ENCODE data around the gene ANGPTL8. TPM values are rescaled to one million over a fixed set of nuclear protein-coding genes. Genes with fewer than 3 reads are reported as not detected.
A peak's percentile ranks its signal among the peaks of the same experiment; 100 is the strongest.

The ANGPTL8 gene
- total RNA-seq, 1 donor from 2014 or later: not detected

DNA sequence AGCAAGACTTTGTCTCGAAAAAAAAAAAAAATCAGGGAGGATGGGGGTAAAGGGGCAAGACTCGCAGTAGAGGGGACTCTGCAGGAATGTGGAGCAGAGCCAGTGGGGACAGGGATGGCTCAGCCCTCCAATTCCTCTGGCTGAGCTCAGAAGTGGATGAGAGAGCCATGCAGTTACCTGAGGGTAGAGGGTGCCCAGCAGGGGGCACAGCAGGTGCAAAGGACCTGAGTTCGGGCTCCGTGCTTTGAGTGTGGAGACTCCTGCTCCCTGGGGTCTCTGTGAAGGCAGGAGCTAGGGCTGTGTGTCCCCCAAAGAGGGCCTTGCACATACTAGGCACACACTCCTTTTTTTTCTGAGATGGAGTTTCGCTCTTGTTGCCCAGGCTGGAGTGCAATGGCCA lies 15.2 kb downstream of the ANGPTL8 start:
- no peak for DNase-seq (ENCODE audit: low read depth)
- Histone ChIP-seq H3K36me3 (ENCODE audit: control insufficient read depth, insufficient read depth, low read length) (no peaks in the 10 kb centered on the region), H3K27me3 (ENCODE audit: control insufficient read depth, insufficient read depth, low read length) (no peaks in the 10 kb centered on the region), H3K4me3 (ENCODE audit: low read depth, low read length) (no peak overlapping the region)
- TF ChIP-seq, protein P1, sequence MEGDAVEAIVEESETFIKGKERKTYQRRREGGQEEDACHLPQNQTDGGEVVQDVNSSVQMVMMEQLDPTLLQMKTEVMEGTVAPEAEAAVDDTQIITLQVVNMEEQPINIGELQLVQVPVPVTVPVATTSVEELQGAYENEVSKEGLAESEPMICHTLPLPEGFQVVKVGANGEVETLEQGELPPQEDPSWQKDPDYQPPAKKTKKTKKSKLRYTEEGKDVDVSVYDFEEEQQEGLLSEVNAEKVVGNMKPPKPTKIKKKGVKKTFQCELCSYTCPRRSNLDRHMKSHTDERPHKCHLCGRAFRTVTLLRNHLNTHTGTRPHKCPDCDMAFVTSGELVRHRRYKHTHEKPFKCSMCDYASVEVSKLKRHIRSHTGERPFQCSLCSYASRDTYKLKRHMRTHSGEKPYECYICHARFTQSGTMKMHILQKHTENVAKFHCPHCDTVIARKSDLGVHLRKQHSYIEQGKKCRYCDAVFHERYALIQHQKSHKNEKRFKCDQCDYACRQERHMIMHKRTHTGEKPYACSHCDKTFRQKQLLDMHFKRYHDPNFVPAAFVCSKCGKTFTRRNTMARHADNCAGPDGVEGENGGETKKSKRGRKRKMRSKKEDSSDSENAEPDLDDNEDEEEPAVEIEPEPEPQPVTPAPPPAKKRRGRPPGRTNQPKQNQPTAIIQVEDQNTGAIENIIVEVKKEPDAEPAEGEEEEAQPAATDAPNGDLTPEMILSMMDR (IDR thresholded peaks at IDR 0.05; ENCODE audit: insufficient read depth, low read length, poor library complexity, severe bottlenecking): peak; percentile 26

DNA sequence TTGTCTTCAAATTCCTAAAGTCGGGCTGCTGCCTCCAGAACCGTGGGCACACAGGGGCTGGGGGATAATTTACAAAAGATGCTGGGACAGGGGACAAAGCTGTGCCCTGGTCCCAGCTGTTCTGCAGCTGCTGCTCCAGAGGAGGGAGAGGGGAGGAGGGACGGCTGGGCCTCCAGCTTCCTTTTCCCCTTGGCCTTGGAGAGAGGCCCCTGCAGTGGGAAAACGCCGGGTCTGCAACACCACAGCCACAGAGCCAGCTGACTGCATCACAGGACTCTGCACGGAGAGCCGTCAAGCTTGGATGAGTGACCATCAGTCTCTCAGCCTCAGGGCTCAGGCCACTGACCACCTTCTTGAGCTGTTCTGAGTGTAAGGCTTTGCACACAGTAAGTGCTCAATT lies 16.8 kb downstream of the ANGPTL8 start:
- H3K36me3 ChIP-seq (ENCODE audit: control insufficient read depth, insufficient read depth, low read length): no peaks in the 10 kb centered on the region
- H3K4me3 ChIP-seq (ENCODE audit: low read depth, low read length): no peak overlapping the region
- no peaks in the 10 kb centered on the region for H3K27me3 ChIP-seq (ENCODE audit: control insufficient read depth, insufficient read depth, low read length)
- TF ChIP-seq, protein P1 (IDR thresholded peaks at IDR 0.05; ENCODE audit: insufficient read depth, low read length, poor library complexity, severe bottlenecking): no peak
- DNase-seq (ENCODE audit: low read depth): no peak

DNA sequence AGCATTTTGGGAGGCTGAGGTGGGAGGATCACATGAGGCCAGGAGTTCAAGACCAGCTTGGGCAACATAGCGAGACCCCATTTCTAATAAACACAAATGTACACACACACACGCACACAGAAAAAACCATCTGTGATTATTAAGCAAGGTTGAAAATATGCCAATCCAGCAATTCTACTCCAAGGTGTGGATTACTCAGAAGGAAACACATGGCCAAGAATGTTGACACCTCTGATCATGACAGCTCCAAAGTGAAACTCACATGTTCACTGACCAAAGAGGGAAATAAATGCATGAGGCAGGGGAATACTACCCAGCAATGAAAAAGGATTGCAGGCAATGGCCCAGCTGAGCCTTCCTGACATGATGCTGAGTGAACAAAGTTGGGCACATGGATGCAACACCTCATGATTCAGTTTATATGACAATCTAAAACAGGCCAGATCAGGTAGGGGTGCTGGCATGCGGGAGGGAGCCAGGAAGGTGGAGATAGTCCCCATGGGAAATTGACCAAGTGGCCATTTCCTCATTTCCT lies 18.5 kb downstream of the ANGPTL8 start:
- no peak overlapping the region for H3K4me3 ChIP-seq (ENCODE audit: low read depth, low read length)
- no peaks in the 10 kb centered on the region for H3K27me3 ChIP-seq (ENCODE audit: control insufficient read depth, insufficient read depth, low read length)
- TF ChIP-seq, protein P1 (IDR thresholded peaks at IDR 0.05; ENCODE audit: insufficient read depth, low read length, poor library complexity, severe bottlenecking): no peak
- H3K36me3 ChIP-seq (ENCODE audit: control insufficient read depth, insufficient read depth, low read length): no peaks in the 10 kb centered on the region
- DNase-seq (ENCODE audit: low read depth): no peak

DNA sequence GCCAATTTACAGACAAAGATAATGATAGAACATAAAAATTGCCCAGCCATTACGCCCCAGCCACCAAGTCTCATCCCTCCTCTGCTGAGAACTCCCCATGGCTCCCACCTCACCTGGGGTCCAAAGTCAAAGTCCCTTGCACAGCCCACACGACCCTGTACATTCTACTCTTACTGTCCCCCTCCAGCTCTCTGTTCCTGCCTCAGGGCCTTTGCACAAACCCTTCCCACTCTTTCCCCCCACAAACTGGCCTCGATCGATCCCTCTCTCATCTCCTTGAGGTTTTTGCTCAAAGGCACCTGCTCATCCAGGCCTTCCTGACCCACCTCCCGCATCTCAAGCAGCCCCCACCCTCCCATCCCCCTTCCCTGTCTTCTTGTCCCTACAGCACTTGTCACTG lies 21.6 kb downstream of the ANGPTL8 start:
- Histone ChIP-seq H3K4me3 (ENCODE audit: low read depth, low read length) (no peak overlapping the region), H3K27me3 (ENCODE audit: control insufficient read depth, insufficient read depth, low read length) (no peaks in the 10 kb centered on the region), H3K36me3 (ENCODE audit: control insufficient read depth, insufficient read depth, low read length) (no peaks in the 10 kb centered on the region)
- DNase-seq (ENCODE audit: low read depth): no peak
- TF ChIP-seq, protein P1 (IDR thresholded peaks at IDR 0.05; ENCODE audit: insufficient read depth, low read length, poor library complexity, severe bottlenecking): no peak

DNA sequence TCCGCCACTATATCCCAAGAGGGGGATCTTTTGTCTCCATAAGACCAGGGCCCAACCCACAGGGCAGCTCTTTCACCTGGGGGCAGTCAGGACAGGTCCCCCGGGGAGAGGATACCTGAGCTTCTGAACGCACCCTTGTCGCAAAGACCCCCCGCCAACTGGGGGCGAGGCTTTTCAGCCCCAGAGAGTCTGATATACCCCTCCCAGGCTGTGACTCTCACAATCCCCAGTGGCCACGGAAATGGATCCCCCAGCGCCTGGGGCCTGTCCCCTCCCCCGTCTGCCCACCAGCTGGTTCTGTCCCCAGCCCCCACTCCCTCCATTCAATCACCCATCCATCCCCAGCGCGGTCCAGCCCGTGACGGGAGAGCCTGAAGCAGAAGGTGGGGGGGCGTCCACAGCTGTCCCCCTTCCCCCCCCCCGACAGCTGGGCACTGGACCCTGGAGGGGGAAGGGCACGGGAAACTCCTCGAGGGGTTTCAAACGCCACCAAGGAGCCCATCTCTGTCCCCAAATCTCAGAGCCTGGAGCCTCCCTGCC lies 22.1 kb downstream of the ANGPTL8 start:
- H3K36me3 ChIP-seq (ENCODE audit: control insufficient read depth, insufficient read depth, low read length): no peaks in the 10 kb centered on the region
- no peaks in the 10 kb centered on the region for H3K27me3 ChIP-seq (ENCODE audit: control insufficient read depth, insufficient read depth, low read length)
- H3K4me3 ChIP-seq (ENCODE audit: low read depth, low read length): peak overlapping the region; percentile 58
- TF ChIP-seq, protein P1 (IDR thresholded peaks at IDR 0.05; ENCODE audit: insufficient read depth, low read length, poor library complexity, severe bottlenecking): no peak
- no peak for DNase-seq (ENCODE audit: low read depth)

Data from kidney epithelial cell (primary cell).